NCI-H748 (cell line): ENCODE data around the gene MEIS3.
"Not testable (repeated sequence)": the region's sequence is repeated elsewhere in the genome, so short reads cannot be mapped to it uniquely, and the experiment has no call there.

Source experiments
- DNase-seq: peaks from one replicate; lab custom pipeline; 2025; ENCODE audit not compliant: unreplicated experiment; lab: John Stamatoyannopoulos, UW

Gene MEIS3

DNA sequence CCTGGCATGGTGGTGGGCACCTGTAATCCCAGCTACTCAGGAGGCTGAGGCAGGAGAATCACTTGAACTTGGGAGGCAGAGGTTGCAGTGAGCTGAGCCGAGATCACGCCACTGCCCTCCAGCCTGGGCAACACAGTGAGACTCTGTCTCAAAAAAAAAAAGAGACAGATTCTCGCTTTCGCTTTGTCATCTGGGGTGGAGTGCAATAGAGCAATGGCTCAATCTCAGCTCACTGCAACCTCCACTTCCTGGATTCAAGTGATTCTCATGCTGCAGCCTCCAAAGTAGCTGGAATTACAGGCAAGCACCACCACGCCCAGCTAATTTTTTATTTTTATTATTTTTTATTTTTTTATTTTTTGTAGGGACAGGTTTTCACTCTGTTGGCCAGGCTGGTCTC lies 30.6 kb downstream of the MEIS3 start:
- DNase-seq = not testable (repeated sequence)

GRCh38 chr19:47387623-47388022 lies 31.7 kb downstream of the MEIS3 start:
- not testable (repeated sequence) for DNase-seq

GRCh38 chr19:47386582-47386981 lies 32.7 kb downstream of the MEIS3 start:
- DNase-seq = not testable (repeated sequence)

GRCh38 chr19:47384533-47384932 lies 34.8 kb downstream of the MEIS3 start:
- DNase-seq = not testable (repeated sequence)

- DNase-seq = not testable (repeated sequence)
Observed at GRCh38 chr19:47383890-47384289, 35.4 kb downstream of the MEIS3 start.

- no peak for DNase-seq
Observed at GRCh38 chr19:47381653-47382279, 37.6 kb downstream of the MEIS3 start.

GRCh38 chr19:47381121-47381520 lies 38.2 kb downstream of the MEIS3 start:
- DNase-seq = no peak

DNA sequence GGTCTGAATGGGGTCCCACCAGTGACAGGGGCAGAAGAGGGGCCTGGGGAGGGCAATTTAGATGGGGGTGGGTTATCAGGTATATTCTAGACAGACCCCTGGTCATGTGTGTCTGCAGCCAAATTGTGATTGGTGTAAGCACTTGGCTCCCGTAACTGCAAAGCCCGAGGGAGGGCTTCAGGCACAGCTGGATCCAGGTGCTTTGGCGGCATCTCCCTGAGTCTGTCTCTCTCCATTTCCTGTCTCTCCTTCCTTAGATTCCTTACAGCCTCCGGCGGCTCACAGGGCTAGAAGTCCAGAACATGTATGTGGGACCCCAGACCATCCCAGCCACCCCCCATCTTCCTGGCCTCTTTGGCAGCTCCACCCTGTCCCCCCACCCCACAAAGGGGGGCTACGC lies 38.8 kb downstream of the MEIS3 start:
- no peak for DNase-seq

DNA sequence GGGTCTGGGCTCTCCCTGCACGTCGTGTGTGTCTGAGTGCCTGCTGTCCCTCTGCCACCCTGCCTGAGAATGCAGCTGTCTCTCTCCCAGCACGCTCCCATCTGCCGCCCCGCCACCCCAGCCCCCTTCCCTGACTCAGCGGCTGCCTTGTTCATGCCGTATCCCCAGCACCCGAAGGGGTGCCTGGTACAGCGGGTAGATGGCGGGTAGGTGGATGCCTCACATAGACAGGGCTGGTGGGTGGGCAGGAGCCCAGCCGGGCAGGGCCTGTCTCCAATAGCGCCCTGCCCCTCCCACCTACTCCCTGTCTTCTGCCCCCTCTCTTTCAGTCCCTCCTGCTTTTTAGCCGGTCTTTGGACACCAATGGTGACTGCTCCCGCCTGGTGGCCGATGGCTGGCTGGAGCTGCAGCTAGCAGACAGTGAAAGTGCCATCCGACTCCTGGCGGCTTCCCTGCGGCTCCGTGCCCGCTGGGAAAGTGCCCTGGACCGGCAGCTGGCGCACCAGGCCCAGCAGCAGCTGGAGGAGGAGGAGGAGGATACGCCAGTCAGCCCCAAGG lies 39.9 kb downstream of the MEIS3 start:
- no peak for DNase-seq

DNA sequence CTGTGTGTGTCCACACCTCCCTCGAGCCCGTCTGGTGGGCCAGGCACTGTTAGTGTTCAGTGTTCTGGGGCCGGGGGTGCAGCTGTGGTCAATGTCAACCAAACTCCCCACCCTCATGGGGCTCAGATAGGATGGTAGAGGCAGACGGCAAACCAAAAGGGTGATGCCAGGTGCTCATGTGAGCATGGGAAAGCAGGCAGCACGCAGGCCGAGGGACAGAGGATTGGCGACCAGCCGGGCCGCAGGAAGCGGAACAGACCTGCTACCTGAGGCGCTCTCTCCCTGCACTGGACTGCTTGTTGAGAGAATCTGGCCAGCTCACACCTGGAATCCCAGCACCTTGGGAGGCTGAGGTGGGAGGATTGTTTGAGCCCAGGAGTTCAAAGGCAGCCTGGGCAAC lies 41.1 kb downstream of the MEIS3 start:
- no peak for DNase-seq

- no peak for DNase-seq
Observed at GRCh38 chr19:47377801-47378200, 41.5 kb downstream of the MEIS3 start.

- no peak for DNase-seq
Observed at GRCh38 chr19:47377208-47377701, 42.1 kb downstream of the MEIS3 start.

GRCh38 chr19:47376589-47377144 lies 42.7 kb downstream of the MEIS3 start:
- no peak for DNase-seq

- DNase-seq = no peak
Observed at GRCh38 chr19:47375694-47376588, 43.4 kb downstream of the MEIS3 start.

DNA sequence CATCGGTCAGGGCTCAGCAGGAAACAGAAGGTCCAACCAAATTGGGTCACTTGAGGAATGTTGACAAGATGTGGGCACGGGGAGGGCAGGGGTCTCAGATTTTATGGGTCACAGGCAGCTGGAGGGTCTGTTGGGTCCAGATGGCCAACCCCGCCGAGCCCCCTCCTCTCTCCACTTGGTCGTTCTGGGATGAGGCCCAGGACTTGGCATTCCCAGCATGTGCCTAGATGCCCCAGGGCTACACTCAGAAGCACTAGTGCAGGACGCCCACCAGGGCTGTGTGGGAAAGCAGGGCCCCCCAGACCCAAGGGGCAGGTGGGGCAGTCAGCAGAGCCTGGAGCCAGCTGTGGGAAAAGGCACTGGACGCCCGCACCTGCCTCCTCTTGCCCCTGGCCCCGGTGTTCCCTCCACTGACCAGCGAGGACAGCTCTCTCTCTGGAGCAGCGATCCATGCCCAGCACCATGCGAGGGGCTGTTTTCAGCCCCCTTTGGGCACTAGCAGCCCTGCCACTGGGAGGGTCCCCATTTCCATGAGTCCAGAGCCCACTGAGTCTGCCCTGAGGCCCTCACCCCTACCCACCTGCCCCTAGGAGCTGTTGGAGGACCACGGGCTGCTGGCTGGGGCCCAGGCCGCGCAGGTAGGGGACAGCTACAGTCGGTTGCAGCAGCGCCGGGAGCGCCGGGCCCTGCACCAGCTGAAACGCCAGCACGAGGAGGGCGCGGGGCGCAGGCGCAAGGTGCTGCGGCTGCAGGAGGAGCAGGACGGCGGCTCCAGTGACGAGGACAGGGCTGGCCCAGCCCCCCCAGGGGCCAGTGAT lies 44.2 kb downstream of the MEIS3 start:
- DNase-seq = no peak

DNA sequence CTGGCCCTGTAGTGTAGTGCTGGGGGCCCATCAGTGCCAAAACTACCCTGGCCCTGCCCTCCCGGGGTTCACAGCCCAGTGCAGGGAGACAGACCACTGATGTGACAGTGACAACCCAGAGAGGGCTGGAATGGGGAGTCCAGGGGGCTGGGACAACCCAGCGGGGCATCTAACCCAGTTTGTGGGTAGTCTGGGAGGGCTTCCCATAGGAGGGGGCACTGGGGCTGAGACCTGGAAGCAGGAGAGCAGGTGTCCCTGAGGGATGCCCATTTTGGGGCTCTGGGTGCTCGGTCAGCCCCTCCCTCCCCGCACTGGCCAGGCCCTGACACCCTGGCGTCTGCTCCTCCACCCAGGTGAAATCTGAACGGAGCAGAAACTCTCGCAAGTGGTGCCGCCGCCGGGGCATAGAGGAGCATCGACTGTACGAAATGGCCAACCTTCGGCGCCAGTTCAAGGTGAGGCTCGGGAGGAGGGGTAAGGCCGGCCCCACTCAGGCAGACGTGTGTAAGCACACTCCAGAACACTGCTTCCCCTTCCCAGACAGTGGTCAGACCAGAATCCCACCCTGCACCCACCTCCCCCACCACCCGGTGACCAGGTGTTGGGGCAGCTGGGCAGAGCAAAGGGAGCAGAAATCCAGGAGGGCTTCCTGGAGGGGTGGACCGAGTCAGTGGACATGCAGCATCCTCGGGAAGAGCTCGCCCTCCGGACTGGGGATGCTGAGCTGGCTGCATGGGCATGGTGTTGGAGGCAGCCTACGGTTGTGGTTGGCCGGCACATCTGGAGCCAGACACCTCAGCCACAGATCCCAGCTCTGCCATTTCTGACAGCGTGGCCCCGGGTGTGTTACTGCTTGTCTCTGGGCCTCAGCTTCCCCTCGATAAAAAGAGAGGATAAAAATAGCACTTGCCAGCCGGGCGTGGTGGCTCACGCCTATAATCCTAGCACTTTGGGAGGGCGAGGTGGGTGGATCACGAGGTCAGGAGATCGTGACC lies 45.8 kb downstream of the MEIS3 start:
- DNase-seq = no peak

DNA sequence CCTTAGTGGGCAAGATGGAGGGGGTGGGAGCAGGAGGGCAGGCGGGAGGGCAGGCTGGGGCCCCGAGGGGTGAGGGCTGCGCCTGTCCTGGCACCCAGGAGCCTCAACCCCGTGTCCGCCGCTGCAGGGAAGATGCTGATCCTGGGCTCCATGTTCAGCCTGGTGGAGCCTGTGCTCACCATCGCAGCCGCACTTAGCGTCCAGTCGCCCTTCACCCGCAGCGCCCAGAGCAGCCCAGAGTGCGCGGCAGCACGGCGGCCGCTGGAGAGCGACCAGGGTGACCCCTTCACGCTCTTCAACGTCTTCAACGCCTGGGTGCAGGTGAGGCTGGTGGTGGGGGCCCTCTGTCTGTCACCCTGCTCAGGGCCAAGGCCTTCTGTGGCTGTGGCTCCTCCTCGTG lies 46.7 kb downstream of the MEIS3 start:
- no peak for DNase-seq

GRCh38 chr19:47371261-47371660 lies 48.1 kb downstream of the MEIS3 start:
- DNase-seq = no peak

DNA sequence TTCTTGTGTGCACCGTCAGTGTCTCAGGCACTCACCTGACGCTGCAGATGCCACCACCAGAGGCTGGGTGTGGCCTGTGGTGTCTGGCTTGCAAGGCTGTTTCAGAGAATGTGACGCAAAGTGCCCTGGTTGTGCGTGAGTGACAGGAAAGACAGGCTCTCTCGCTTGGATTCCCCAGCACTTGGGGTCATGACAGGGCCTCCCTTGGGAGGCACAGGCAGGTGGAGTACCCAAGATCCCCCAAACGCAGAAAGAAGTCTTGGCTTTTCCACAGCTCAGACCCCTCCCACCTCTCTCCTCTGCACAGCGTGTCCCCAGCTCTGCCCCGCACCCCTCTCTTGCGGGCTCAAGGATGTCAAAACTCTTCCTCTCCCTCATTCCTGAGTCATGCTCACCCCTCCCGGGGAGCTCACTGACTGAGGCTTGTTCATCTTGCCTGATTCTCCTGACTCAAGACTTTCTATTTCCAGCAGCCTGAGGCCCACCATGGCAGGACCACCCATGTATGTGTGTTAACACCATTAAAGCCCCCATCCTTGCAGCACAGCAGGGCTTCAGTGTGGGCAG lies 49.2 kb downstream of the MEIS3 start:
- DNase-seq = no peak
